Measurements from ENCODE around the gene C9. TPM values are rescaled to one million over a fixed set of nuclear protein-coding genes. Genes with fewer than 3 reads are reported as not detected.

The C9 gene
- total and polyA plus RNA-seq, 4 donors = 128 to 3,238 (median 748) TPM

DNA sequence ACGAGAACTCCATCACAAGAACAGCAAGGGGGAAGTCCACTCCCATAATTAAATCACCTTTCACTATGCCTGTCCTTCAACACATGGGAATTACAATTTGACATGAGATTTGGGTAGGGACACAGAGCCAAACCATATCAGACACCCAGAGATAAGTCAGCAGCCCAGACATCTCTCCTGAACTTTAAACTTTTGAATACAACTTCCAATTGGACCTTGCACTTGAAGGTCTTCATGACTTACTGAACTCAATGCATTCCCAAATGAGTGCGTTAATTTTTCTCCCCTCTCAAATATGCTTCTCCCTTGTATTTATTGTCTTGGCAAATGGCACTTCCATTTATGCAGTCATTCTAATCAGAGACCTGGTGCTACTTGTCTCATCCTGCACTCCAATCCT lies 12.1 kb downstream of the C9 start:
- Histone ChIP-seq H3K36me3 (ENCODE audit: control insufficient read depth in 4 of 4, insufficient read depth in 3 of 4, low read depth in 1 of 4, low read length in 3 of 4) (peaks cover 0 to 12% (median 2%) of the 10 kb centered on the region in 4 donors), H3K9ac (ENCODE audit: low read depth in 1 of 2, low read length in 2 of 2) (no peak overlapping the region), H3K4me1 (ENCODE audit: control insufficient read depth in 4 of 4, insufficient read depth in 4 of 4, low read length in 3 of 4) (peaks cover 6 to 34% (median 12%) of the 10 kb centered on the region in 4 donors), H3K4me3 (ENCODE audit: low read depth in 1 of 3, low read length in 3 of 3) (no peak overlapping the region), H3K9me3 (ENCODE audit: control insufficient read depth in 4 of 4, low read length in 3 of 4) (no peaks in the 10 kb centered on the region), H3K27me3 (ENCODE audit: control insufficient read depth in 4 of 4, insufficient read depth in 4 of 4, low read length in 3 of 4) (no peaks in the 10 kb centered on the region), H3K27ac (ENCODE audit: low read depth in 1 of 2, low read length in 2 of 2) (no peak overlapping the region)
- WGBS = 68% methylated on average over 2 of the region's 2 CpGs
- peak; percentile 32 for TF ChIP-seq HNF4G (IDR thresholded peaks at IDR 0.05)
- peak; percentile 64 to 65 for TF ChIP-seq HNF4A (conservative IDR thresholded peaks at IDR 0.05)
- no peak for TF ChIP-seq NR2F2 (IDR thresholded peaks at IDR 0.05)
- peak in 1 of 2 donors; percentile 20 for TF ChIP-seq RXRA (IDR thresholded peaks at IDR 0.05)
- DNase-seq (ENCODE audit: low spot score) = no peak

DNA sequence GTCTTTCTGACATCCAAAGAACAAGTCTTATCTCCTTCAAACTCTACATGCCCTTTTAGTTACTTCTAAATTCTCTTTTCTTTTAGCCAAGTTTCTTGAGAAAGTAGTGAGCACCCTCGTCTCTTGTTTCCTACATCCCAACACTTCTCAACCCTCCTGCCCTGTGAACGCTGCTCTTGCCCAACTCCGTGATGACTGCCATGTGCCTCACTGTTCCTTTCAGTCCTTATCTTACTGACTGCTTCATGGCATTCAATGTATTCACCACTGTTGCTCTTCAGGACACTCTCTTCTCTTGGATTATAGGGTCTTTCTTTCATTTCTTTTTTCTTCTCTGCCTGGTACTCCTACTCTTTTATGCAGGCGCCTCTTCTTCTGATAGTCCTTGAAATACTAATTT lies 14.8 kb downstream of the C9 start:
- Histone ChIP-seq H3K4me3 (ENCODE audit: low read depth in 1 of 3, low read length in 3 of 3) (no peak overlapping the region), H3K4me1 (ENCODE audit: control insufficient read depth in 4 of 4, insufficient read depth in 4 of 4, low read length in 3 of 4) (peaks cover 4 to 24% (median 7%) of the 10 kb centered on the region in 4 donors), H3K9ac (ENCODE audit: low read depth in 1 of 2, low read length in 2 of 2) (no peak overlapping the region), H3K36me3 (ENCODE audit: control insufficient read depth in 4 of 4, insufficient read depth in 3 of 4, low read depth in 1 of 4, low read length in 3 of 4) (peaks cover 0 to 4% (median 1%) of the 10 kb centered on the region in 4 donors), H3K27me3 (ENCODE audit: control insufficient read depth in 4 of 4, insufficient read depth in 4 of 4, low read length in 3 of 4) (no peaks in the 10 kb centered on the region), H3K9me3 (ENCODE audit: control insufficient read depth in 4 of 4, low read length in 3 of 4) (no peaks in the 10 kb centered on the region), H3K27ac (ENCODE audit: low read depth in 1 of 2, low read length in 2 of 2) (no peak overlapping the region)
- no peak for TF ChIP-seq FOXA1 (IDR thresholded peaks at IDR 0.05)
- TF ChIP-seq, protein P1, sequence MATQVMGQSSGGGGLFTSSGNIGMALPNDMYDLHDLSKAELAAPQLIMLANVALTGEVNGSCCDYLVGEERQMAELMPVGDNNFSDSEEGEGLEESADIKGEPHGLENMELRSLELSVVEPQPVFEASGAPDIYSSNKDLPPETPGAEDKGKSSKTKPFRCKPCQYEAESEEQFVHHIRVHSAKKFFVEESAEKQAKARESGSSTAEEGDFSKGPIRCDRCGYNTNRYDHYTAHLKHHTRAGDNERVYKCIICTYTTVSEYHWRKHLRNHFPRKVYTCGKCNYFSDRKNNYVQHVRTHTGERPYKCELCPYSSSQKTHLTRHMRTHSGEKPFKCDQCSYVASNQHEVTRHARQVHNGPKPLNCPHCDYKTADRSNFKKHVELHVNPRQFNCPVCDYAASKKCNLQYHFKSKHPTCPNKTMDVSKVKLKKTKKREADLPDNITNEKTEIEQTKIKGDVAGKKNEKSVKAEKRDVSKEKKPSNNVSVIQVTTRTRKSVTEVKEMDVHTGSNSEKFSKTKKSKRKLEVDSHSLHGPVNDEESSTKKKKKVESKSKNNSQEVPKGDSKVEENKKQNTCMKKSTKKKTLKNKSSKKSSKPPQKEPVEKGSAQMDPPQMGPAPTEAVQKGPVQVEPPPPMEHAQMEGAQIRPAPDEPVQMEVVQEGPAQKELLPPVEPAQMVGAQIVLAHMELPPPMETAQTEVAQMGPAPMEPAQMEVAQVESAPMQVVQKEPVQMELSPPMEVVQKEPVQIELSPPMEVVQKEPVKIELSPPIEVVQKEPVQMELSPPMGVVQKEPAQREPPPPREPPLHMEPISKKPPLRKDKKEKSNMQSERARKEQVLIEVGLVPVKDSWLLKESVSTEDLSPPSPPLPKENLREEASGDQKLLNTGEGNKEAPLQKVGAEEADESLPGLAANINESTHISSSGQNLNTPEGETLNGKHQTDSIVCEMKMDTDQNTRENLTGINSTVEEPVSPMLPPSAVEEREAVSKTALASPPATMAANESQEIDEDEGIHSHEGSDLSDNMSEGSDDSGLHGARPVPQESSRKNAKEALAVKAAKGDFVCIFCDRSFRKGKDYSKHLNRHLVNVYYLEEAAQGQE (IDR thresholded peaks at IDR 0.05) = no peak
- no peak for TF ChIP-seq FOXA2 (IDR thresholded peaks at IDR 0.05)
- no peak for TF ChIP-seq NR2F2 (IDR thresholded peaks at IDR 0.05)
- no peak for TF ChIP-seq GABPA (IDR thresholded peaks at IDR 0.05 in 1 of 2, conservative IDR thresholded peaks at IDR 0.05 in 1 of 2)
- no peak for DNase-seq (ENCODE audit: low spot score)
- WGBS = 83% methylated on average over 4 of the region's 4 CpGs

DNA sequence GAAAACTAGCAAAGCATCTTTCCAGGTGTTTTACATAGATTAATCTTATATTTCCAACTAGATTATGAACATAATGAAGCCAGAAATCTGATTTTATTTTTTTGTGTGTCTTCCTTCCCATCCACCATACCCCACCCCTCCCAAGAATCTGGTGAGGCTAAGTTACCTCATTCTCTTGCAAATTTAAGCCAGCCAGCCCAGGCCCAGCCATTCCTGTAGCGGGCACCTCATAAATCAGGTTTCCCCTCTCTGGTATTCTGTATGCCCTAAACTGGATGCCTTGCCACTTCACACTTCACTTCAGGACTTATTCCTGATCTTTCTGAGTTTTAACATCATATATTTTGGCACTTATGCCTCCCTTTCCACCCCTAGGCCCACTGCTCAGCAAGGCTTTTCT lies 21.8 kb downstream of the C9 start:
- 95% methylated on average over 1 of the region's 1 CpG for WGBS
- Histone ChIP-seq H3K27me3 (ENCODE audit: control insufficient read depth in 4 of 4, insufficient read depth in 4 of 4, low read length in 3 of 4) (no peaks in the 10 kb centered on the region), H3K9ac (ENCODE audit: low read depth in 1 of 2, low read length in 2 of 2) (no peak overlapping the region), H3K4me1 (ENCODE audit: control insufficient read depth in 4 of 4, insufficient read depth in 4 of 4, low read length in 3 of 4) (peaks cover 6 to 15% (median 11%) of the 10 kb centered on the region in 4 donors), H3K27ac (ENCODE audit: low read depth in 1 of 2, low read length in 2 of 2) (no peak overlapping the region), H3K36me3 (ENCODE audit: control insufficient read depth in 4 of 4, insufficient read depth in 3 of 4, low read depth in 1 of 4, low read length in 3 of 4) (peaks cover 11 to 41% (median 34%) of the 10 kb centered on the region in 4 donors), H3K9me3 (ENCODE audit: control insufficient read depth in 4 of 4, low read length in 3 of 4) (no peaks in the 10 kb centered on the region), H3K4me3 (ENCODE audit: low read depth in 1 of 3, low read length in 3 of 3) (no peak overlapping the region)
- DNase-seq (ENCODE audit: low spot score) = no peak
- TF ChIP-seq NR2F2 (IDR thresholded peaks at IDR 0.05) = no peak
- TF ChIP-seq FOXA2 (IDR thresholded peaks at IDR 0.05) = no peak
- no peak for TF ChIP-seq JUND (IDR thresholded peaks at IDR 0.05)
- no peak for TF ChIP-seq RXRA (IDR thresholded peaks at IDR 0.05)
- TF ChIP-seq, protein P2, sequence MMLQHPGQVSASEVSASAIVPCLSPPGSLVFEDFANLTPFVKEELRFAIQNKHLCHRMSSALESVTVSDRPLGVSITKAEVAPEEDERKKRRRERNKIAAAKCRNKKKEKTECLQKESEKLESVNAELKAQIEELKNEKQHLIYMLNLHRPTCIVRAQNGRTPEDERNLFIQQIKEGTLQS (IDR thresholded peaks at IDR 0.05) = no peak
- no peak for TF ChIP-seq HNF4A (conservative IDR thresholded peaks at IDR 0.05)
- no peak for TF ChIP-seq HNF4G (IDR thresholded peaks at IDR 0.05)
- TF ChIP-seq, protein P3, sequence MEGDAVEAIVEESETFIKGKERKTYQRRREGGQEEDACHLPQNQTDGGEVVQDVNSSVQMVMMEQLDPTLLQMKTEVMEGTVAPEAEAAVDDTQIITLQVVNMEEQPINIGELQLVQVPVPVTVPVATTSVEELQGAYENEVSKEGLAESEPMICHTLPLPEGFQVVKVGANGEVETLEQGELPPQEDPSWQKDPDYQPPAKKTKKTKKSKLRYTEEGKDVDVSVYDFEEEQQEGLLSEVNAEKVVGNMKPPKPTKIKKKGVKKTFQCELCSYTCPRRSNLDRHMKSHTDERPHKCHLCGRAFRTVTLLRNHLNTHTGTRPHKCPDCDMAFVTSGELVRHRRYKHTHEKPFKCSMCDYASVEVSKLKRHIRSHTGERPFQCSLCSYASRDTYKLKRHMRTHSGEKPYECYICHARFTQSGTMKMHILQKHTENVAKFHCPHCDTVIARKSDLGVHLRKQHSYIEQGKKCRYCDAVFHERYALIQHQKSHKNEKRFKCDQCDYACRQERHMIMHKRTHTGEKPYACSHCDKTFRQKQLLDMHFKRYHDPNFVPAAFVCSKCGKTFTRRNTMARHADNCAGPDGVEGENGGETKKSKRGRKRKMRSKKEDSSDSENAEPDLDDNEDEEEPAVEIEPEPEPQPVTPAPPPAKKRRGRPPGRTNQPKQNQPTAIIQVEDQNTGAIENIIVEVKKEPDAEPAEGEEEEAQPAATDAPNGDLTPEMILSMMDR (IDR thresholded peaks at IDR 0.05; ENCODE audit: low read depth, low read length, missing input control) = no peak
- TF ChIP-seq, protein P1 (IDR thresholded peaks at IDR 0.05) = no peak
- TF ChIP-seq, protein P4, sequence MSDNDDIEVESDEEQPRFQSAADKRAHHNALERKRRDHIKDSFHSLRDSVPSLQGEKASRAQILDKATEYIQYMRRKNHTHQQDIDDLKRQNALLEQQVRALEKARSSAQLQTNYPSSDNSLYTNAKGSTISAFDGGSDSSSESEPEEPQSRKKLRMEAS (IDR thresholded peaks at IDR 0.05) = no peak
- TF ChIP-seq, protein P5, sequence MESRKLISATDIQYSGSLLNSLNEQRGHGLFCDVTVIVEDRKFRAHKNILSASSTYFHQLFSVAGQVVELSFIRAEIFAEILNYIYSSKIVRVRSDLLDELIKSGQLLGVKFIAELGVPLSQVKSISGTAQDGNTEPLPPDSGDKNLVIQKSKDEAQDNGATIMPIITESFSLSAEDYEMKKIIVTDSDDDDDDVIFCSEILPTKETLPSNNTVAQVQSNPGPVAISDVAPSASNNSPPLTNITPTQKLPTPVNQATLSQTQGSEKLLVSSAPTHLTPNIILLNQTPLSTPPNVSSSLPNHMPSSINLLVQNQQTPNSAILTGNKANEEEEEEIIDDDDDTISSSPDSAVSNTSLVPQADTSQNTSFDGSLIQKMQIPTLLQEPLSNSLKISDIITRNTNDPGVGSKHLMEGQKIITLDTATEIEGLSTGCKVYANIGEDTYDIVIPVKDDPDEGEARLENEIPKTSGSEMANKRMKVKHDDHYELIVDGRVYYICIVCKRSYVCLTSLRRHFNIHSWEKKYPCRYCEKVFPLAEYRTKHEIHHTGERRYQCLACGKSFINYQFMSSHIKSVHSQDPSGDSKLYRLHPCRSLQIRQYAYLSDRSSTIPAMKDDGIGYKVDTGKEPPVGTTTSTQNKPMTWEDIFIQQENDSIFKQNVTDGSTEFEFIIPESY (IDR thresholded peaks at IDR 0.05) = no peak
- no peak for TF ChIP-seq SP1 (IDR thresholded peaks at IDR 0.05)
- no peak for TF ChIP-seq RAD21 (IDR thresholded peaks at IDR 0.05)

Measured in liver (tissue), 9 donors.